Osteocyte (in vitro differentiated cells): Measurements from ENCODE around the gene SLC38A9. TPM values are rescaled to one million over a fixed set of nuclear protein-coding genes. Genes with fewer than 3 reads are reported as not detected.
"Not testable (repeated sequence)": the region's sequence is repeated elsewhere in the genome, so short reads cannot be mapped to it uniquely, and the experiment has no call there.

Source experiments
- DNase-seq: peaks from one replicate; pipeline ENCODE4 v3.0.0; 2021; ENCODE audit warnings: mixed read lengths; ENCODE audit not compliant: unreplicated experiment; ENCODE audit errors: extremely low spot score
- H3K27ac Mint-ChIP-seq: one replicate; pipeline ENCODE4 v1.8.0; 2021; ENCODE audit warnings: mild to moderate bottlenecking, mixed read lengths; ENCODE audit not compliant: unreplicated experiment
- H3K27me3 Mint-ChIP-seq: one replicate; pipeline ENCODE4 v1.8.0; 2021; ENCODE audit warnings: mixed read lengths; ENCODE audit not compliant: unreplicated experiment
- H3K36me3 Mint-ChIP-seq: one replicate; pipeline ENCODE4 v1.8.0; 2021; ENCODE audit warnings: mixed read lengths; ENCODE audit not compliant: unreplicated experiment
- H3K4me1 Mint-ChIP-seq: one replicate; pipeline ENCODE4 v1.8.0; 2021; ENCODE audit warnings: mixed read lengths; ENCODE audit not compliant: unreplicated experiment
- H3K4me3 Mint-ChIP-seq: one replicate; pipeline ENCODE4 v1.8.0; 2021; ENCODE audit warnings: mild to moderate bottlenecking, moderate library complexity, mixed read lengths; ENCODE audit not compliant: unreplicated experiment
- H3K9me3 Mint-ChIP-seq: one replicate; pipeline ENCODE4 v1.8.0; 2021; ENCODE audit warnings: mixed read lengths; ENCODE audit not compliant: unreplicated experiment
- CTCF ChIP-seq: fragments of 200-600 bp; sonication (generic); IDR thresholded peaks from 2 replicates; pipeline ENCODE4 v1.5.0; 2021; ENCODE audit warnings: antibody characterized with exemption, mild to moderate bottlenecking, moderate library complexity
- long read RNA-seq: library from polyadenylated mRNA; unstranded; transcript quantifications from one replicate; pipeline ENCODE4 v2.0.0, GENCODE V29; 2021
- total RNA-seq: library from RNA; stranded (reverse); gene quantifications from 2 replicates; pipeline ENCODE4 v1.2.1, GENCODE V29; 2021

SLC38A9 gene
- 19.6 and 24.3 TPM in 2 replicates for total RNA-seq
- long read RNA-seq, transcript SLC38A9-202 (16 exons, 2,927 nt): major isoform, 17 of 63 reads
- long read RNA-seq, partial matches to known transcripts: 7 of 63 reads
- long read RNA-seq, other reads (novel, unspliced or antisense): 39 of 63 reads

GRCh38 chr5:55712023-55712859 lies at the start of gene SLC38A9:
SLC38A9 (minus strand) TSS chr5:55712324; CDS start chr5:55697958, 14,366 bp downstream.
- peaks cover 13% of the 10 kb centered on the region for H3K4me1 Mint-ChIP-seq
- H3K4me3 Mint-ChIP-seq: peak within 1 kb of the TSS; percentile 98
- H3K36me3 Mint-ChIP-seq: peaks cover 9% of the 10 kb centered on the region
- DNase-seq: peak; percentile 96
- H3K27me3 Mint-ChIP-seq: peaks cover 4% of the 10 kb centered on the region
- peak within 1 kb of the TSS; percentile 85 for H3K27ac Mint-ChIP-seq
- H3K9me3 Mint-ChIP-seq: peaks cover 19% of the 10 kb centered on the region
- TF ChIP-seq CTCF: no peak

- H3K36me3 Mint-ChIP-seq, H3K9me3 Mint-ChIP-seq, H3K4me1 Mint-ChIP-seq, H3K27ac Mint-ChIP-seq, H3K4me3 Mint-ChIP-seq, DNase-seq: not testable (repeated sequence)
- peaks cover 53% of the 10 kb centered on the region for H3K27me3 Mint-ChIP-seq
Measured at GRCh38 chr5:55761721-55762120, 49.6 kb upstream of the SLC38A9 start.

- no peaks in the 10 kb centered on the region for H3K36me3 Mint-ChIP-seq
- no peak overlapping the region for H3K27ac Mint-ChIP-seq
- H3K4me1 Mint-ChIP-seq: no peaks in the 10 kb centered on the region
- no peaks in the 10 kb centered on the region for H3K9me3 Mint-ChIP-seq
- no peak for TF ChIP-seq CTCF
- H3K27me3 Mint-ChIP-seq: peaks cover 62% of the 10 kb centered on the region
- H3K4me3 Mint-ChIP-seq: no peak overlapping the region
- no peak for DNase-seq
Measured at GRCh38 chr5:55758714-55759113, 46.6 kb upstream of the SLC38A9 start.

GRCh38 chr5:55758231-55758630 lies 46.1 kb upstream of the SLC38A9 start:
- no peak for TF ChIP-seq CTCF
- peaks cover 57% of the 10 kb centered on the region for H3K27me3 Mint-ChIP-seq
- DNase-seq: no peak

GRCh38 chr5:55750499-55750898 lies 38.4 kb upstream of the SLC38A9 start:
- Mint-ChIP-seq H3K4me3 (no peak overlapping the region), H3K9me3 (no peaks in the 10 kb centered on the region), H3K36me3 (no peaks in the 10 kb centered on the region), H3K27me3 (peaks cover 48% of the 10 kb centered on the region), H3K4me1 (no peaks in the 10 kb centered on the region), H3K27ac (no peak overlapping the region)
- no peak for DNase-seq
- no peak for TF ChIP-seq CTCF

More at GRCh38 chr5:55758231-55758630, 46.1 kb upstream of the SLC38A9 start:
- no peaks in the 10 kb centered on the region for H3K36me3 Mint-ChIP-seq
- H3K4me1 Mint-ChIP-seq: no peaks in the 10 kb centered on the region
- no peaks in the 10 kb centered on the region for H3K9me3 Mint-ChIP-seq
- no peak overlapping the region for H3K27ac Mint-ChIP-seq
- no peak overlapping the region for H3K4me3 Mint-ChIP-seq
